ENCODE measurements around the gene PDE7B.

The PDE7B gene

GRCh38 chr6:135880066-135880972, 28.8 kb downstream of the PDE7B start:
- no peaks in the 10 kb centered on the region for H3K36me3 ChIP-seq (replicated peaks)
- peak overlapping the region; percentile 78 for H3K27ac ChIP-seq
- peak; percentile 80 for DNase-seq
- H3K27me3 ChIP-seq (replicated peaks): no peaks in the 10 kb centered on the region
- peak overlapping the region; percentile 10 for H3K4me3 ChIP-seq (ENCODE audit: low read depth, low read length)
- TF ChIP-seq CTCF (IDR thresholded peaks at IDR 0.05; ENCODE audit: low read depth, low read length, missing control alignments): no peak
- in situ Hi-C loops (cut with HindIII; ENCODE audit: low pct_ligation_motif_present, low sequenced_read_pairs): no loop called here

GRCh38 chr6:135883045-135883444, 31.5 kb downstream of the PDE7B start:
- in situ Hi-C loops (cut with HindIII; ENCODE audit: low pct_ligation_motif_present, low sequenced_read_pairs): no loop called here
- no peaks in the 10 kb centered on the region for H3K27me3 ChIP-seq (replicated peaks)
- no peak for DNase-seq
- no peak overlapping the region for H3K27ac ChIP-seq
- TF ChIP-seq CTCF (IDR thresholded peaks at IDR 0.05; ENCODE audit: low read depth, low read length, missing control alignments): no peak
- no peaks in the 10 kb centered on the region for H3K36me3 ChIP-seq (replicated peaks)
- no peak overlapping the region for H3K4me3 ChIP-seq (ENCODE audit: low read depth, low read length)

- no peak overlapping the region for H3K4me3 ChIP-seq (ENCODE audit: low read depth, low read length)
- no peaks in the 10 kb centered on the region for H3K36me3 ChIP-seq (replicated peaks)
- no peak for TF ChIP-seq CTCF (IDR thresholded peaks at IDR 0.05; ENCODE audit: low read depth, low read length, missing control alignments)
- no peaks in the 10 kb centered on the region for H3K27me3 ChIP-seq (replicated peaks)
- no peak for DNase-seq
- H3K27ac ChIP-seq: no peak overlapping the region
- in situ Hi-C loops (cut with HindIII; ENCODE audit: low pct_ligation_motif_present, low sequenced_read_pairs): no loop called here
These were observed 32.0 kb downstream of the PDE7B start for GRCh38 chr6:135883536-135883935.

GRCh38 chr6:135884136-135884535, 32.6 kb downstream of the PDE7B start:
- H3K36me3 ChIP-seq (replicated peaks): no peaks in the 10 kb centered on the region
- in situ Hi-C loops (cut with HindIII; ENCODE audit: low pct_ligation_motif_present, low sequenced_read_pairs): no loop called here
- no peak for TF ChIP-seq CTCF (IDR thresholded peaks at IDR 0.05; ENCODE audit: low read depth, low read length, missing control alignments)

GRCh38 chr6:135887069-135887468, 35.6 kb downstream of the PDE7B start:
- in situ Hi-C loops (cut with HindIII; ENCODE audit: low pct_ligation_motif_present, low sequenced_read_pairs): no loop called here
- H3K27ac ChIP-seq: no peak overlapping the region
- no peaks in the 10 kb centered on the region for H3K36me3 ChIP-seq (replicated peaks)
- H3K27me3 ChIP-seq (replicated peaks): no peaks in the 10 kb centered on the region
- TF ChIP-seq CTCF (IDR thresholded peaks at IDR 0.05; ENCODE audit: low read depth, low read length, missing control alignments): no peak
- no peak overlapping the region for H3K4me3 ChIP-seq (ENCODE audit: low read depth, low read length)
- DNase-seq: no peak

More at GRCh38 chr6:135884136-135884535, 32.6 kb downstream of the PDE7B start:
- Histone ChIP-seq H3K27ac (no peak overlapping the region), H3K4me3 (ENCODE audit: low read depth, low read length) (no peak overlapping the region), H3K27me3 (replicated peaks) (no peaks in the 10 kb centered on the region)
- no peak for DNase-seq

Measured in brain microvascular endothelial cell (primary cell).